HG02885 (cell line): ENCODE results near the gene GALNT16.
A peak's percentile ranks its signal among the peaks of the same experiment; 100 is the strongest.

ENCODE experiments used
- ATAC-seq: cut with Tn5 transposase; IDR thresholded peaks from one replicate; pipeline ENCODE4 v1.9.1; 2021; ENCODE audit warnings: mild to moderate bottlenecking; ENCODE audit not compliant: unreplicated experiment, poor library complexity

The GALNT16 gene

DNA sequence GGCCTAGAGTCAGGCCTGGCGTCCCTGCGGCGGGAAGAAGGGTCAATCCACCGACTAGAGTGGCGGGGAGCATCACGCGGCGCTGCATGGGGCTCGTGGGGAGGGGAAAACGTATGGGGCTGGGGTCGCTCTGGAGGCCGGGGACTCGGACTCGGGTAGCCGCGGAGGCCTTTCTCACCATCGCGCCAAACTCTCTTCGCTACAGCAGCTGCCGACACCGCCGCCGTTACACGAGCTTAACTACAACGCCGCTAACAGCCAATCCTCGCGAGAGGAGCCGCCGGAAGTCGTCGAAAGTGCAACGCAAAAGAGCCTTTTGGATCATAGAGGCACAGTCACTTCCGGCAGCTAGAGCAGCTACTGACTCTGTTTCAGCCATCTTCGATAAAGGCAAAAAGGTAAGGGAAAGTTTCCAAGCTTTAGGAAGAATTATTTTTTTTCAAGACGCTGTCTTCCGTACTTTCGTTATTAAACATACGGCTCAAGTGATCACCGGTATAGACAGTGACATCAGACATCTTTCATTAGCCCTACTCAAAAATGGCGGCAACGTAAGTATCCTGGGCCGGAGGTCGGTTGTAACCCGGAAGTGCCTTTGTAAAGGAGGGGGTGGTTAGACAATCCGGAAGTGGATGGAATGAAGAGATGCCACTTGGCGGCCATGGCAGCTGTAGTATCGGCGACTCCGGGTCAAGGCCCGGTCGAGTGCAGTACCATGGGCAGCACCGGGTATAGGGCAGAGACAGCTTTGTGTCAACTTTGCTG lies 138.3 kb downstream of the GALNT16 start, which contains the start of the genes ERH and SLC39A9:
Gene ERH, minus strand, starts transcription at position 247 of the 765 bp plus-strand sequence. Its CDS starts 66 bp downstream, at position 181.
Gene SLC39A9, plus strand, starts transcription at position 640 of the 765 bp plus-strand sequence. CDS start 678 bp downstream, outside the sequence.
- peak; percentile 87 for ATAC-seq

DNA sequence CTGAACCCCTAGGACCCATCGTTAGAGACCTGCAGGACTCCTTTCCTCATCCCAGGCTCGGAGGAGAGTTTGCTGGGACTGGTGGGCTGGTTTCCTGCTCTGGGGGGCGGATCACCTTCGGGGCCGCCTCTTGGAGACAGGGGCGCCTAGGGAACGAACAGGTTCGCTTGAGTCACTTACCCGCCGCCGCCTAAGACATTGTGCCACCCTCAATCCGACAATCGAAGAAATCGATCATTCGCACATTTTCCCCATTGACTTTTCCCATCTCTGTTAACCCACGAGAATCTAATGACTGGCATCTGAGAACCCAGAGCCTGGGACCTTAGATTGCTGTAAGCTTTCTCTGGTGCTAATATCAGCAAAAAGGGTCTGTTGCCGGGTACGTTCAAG lies 138.9 kb downstream of the GALNT16 start:
- ATAC-seq = peak; percentile 10

GRCh38 chr14:69399750-69400149 lies 139.8 kb downstream of the GALNT16 start:
- ATAC-seq = no peak

DNA sequence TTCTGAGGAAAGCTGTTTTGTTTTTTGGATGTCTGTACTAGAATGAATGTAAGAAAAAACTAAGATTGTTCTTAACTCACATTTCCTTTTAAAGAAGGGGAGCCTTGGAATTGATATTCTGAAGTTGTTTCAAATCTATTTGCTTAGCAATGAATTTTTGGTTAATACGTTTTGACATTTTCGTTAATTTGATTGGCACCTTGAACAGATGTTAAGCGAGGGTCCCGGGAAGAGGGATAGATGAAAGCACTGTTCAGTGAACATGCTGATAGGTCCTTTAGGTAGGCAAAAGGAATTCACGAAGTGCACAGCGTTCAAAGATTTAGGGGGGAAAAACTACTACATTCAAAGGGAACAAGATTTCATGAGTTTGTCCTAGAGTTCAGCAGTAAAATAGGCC lies 140.2 kb downstream of the GALNT16 start:
- ATAC-seq = no peak

- no peak for ATAC-seq
These were observed 141.9 kb downstream of the GALNT16 start for GRCh38 chr14:69401841-69402240.

- ATAC-seq = no peak
These were observed 144.5 kb downstream of the GALNT16 start for GRCh38 chr14:69404478-69404877.

DNA sequence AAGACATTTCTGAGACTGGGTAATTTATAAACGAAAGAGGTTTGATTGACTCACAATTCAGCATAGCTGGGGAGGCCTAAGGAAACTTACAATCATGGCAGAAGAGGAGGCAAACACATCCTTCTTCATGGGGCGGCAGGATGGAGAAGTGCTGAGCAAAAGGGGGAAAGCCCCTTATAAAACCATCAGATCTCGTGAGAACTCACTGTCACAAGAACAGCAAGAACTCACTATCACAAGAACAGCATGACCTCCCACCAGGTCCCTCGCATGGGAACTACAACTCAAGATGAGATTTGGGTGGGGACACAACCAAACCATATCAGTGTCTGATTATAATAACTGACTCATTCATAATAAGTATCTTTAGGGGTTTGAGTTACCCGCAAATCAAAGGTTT lies 144.9 kb downstream of the GALNT16 start:
- ATAC-seq = no peak

DNA sequence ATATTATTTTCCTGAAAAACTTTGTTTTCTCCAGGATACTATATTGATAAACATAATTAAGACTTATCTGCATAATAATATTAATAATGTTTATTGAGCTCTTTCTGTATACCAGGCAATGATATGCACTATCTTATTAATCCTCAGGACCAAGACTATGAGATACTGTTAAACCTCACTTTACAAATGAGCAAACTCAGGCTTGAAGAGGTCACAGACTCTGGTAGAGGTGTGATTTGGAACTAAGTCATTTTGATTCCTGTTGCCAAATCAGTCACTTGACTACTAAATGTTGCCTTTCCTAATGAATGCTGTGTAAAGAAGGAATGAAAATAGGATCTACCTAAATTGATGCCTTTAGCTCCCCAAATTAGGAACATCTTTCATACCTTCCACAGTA lies 145.8 kb downstream of the GALNT16 start:
- ATAC-seq = no peak
